WTC11 (cell line): ENCODE data around the gene ABCA3. TPM values are rescaled to one million over a fixed set of nuclear protein-coding genes. Genes with fewer than 3 reads are reported as not detected.

Experiments
- ATAC-seq: fragments of 200-7000 bp; cut with Tn5 transposase; 2 replicates; pipeline ENCODE4 v1.10.0; 2021; ENCODE audit warnings: mild to moderate bottlenecking, moderate library complexity
- CTCF ChIA-PET: fragments of 300-600 bp; sonication (Branson Sonifier 250); formaldehyde crosslinking; loops from one replicate; lab custom pipeline; 2021; ENCODE audit warnings: antibody characterized with exemption; lab: Charles Lee
- POLR2A ChIA-PET: fragments of 350-600 bp; sonication (Branson Sonifier 250); formaldehyde crosslinking; loops from one replicate; lab custom pipeline; 2021; ENCODE audit warnings: antibody characterized with exemption; lab: Charles Lee
- DNase-seq: peaks from one replicate; pipeline ENCODE4 v3.0.0; 2021; ENCODE audit warnings: low spot score
- H3K27ac Mint-ChIP-seq: 2 replicates; pipeline ENCODE4 v1.8.0; 2021; ENCODE audit warnings: mixed read lengths
- H3K27me3 Mint-ChIP-seq: 2 replicates; pipeline ENCODE4 v1.8.0; 2021; ENCODE audit warnings: low read depth, mild to moderate bottlenecking, moderate library complexity, mixed read lengths
- H3K36me3 Mint-ChIP-seq: 2 replicates; pipeline ENCODE4 v1.8.0; 2021; ENCODE audit warnings: mixed read lengths
- H3K4me1 Mint-ChIP-seq: 2 replicates; pipeline ENCODE4 v1.8.0; 2022; ENCODE audit warnings: mixed read lengths
- H3K4me3 Mint-ChIP-seq: 2 replicates; pipeline ENCODE4 v1.8.0; 2021; ENCODE audit warnings: mild to moderate bottlenecking, moderate library complexity, mixed read lengths
- H3K9me3 Mint-ChIP-seq: 2 replicates; pipeline ENCODE4 v1.8.0; 2021; ENCODE audit warnings: mixed read lengths
- AR ChIP-seq: fragments of 250-450 bp; sonication (Bioruptor Pico); IDR thresholded peaks from 2 replicates; pipeline ENCODE4 v1.9.0; 2021; ENCODE audit warnings: mild to moderate bottlenecking
- ATF3 ChIP-seq: sonication (generic); formaldehyde crosslinking; conservative IDR thresholded peaks from 2 replicates; pipeline ENCODE4 v1.8.1; 2022; ENCODE audit warnings: mild to moderate bottlenecking, missing genetic modification reagents
- CREM ChIP-seq: sonication (generic); formaldehyde crosslinking; IDR thresholded peaks from 2 replicates; pipeline ENCODE4 v1.8.1; 2022; ENCODE audit warnings: mild to moderate bottlenecking, missing genetic modification reagents, moderate library complexity
- HMGA2 ChIP-seq: fragments of 250-450 bp; sonication (Bioruptor Pico); IDR thresholded peaks from 2 replicates; pipeline ENCODE4 v1.4.0; 2021; ENCODE audit warnings: mild to moderate bottlenecking, moderate library complexity
- IRF2 ChIP-seq: sonication (generic); formaldehyde crosslinking; IDR thresholded peaks from 2 replicates; pipeline ENCODE4 v1.8.0; 2022; ENCODE audit warnings: low read depth, missing genetic modification reagents, borderline replicate concordance
- NFATC4 ChIP-seq: fragments of 250-450 bp; sonication (Bioruptor Pico); IDR thresholded peaks from 2 replicates; pipeline ENCODE4 v1.9.0; 2021; ENCODE audit warnings: mild to moderate bottlenecking
- PREB ChIP-seq: sonication (generic); formaldehyde crosslinking; IDR thresholded peaks from 2 replicates; pipeline ENCODE4 v1.8.1; 2022; ENCODE audit warnings: mild to moderate bottlenecking, missing genetic modification reagents, moderate library complexity, borderline replicate concordance
- RELA ChIP-seq: sonication (generic); formaldehyde crosslinking; IDR thresholded peaks from 2 replicates; pipeline ENCODE4 v1.8.1; 2022; ENCODE audit warnings: missing genetic modification reagents, mild to moderate bottlenecking, borderline replicate concordance
- SMAD3 ChIP-seq: sonication (generic); formaldehyde crosslinking; IDR thresholded peaks from 2 replicates; pipeline ENCODE4 v1.8.0; 2022; ENCODE audit warnings: missing genetic modification reagents, mild to moderate bottlenecking, borderline replicate concordance
- TCF7 ChIP-seq: sonication (generic); formaldehyde crosslinking; IDR thresholded peaks from 2 replicates; pipeline ENCODE4 v1.8.0; 2022; ENCODE audit warnings: mild to moderate bottlenecking, low read depth, missing genetic modification reagents, moderate library complexity
- TP53 ChIP-seq: sonication (generic); formaldehyde crosslinking; IDR thresholded peaks from 2 replicates; pipeline ENCODE4 v1.8.1; 2023; ENCODE audit warnings: mild to moderate bottlenecking, missing genetic modification reagents
- USF1 ChIP-seq: sonication (generic); formaldehyde crosslinking; IDR thresholded peaks from 2 replicates; pipeline ENCODE4 v1.8.0; 2022; ENCODE audit warnings: mild to moderate bottlenecking, missing genetic modification reagents
- ZBTB21 ChIP-seq: sonication (generic); formaldehyde crosslinking; IDR thresholded peaks from 2 replicates; pipeline ENCODE4 v1.8.1; 2023; ENCODE audit warnings: mild to moderate bottlenecking, missing genetic modification reagents, borderline replicate concordance
- ZBTB43 ChIP-seq: sonication (generic); formaldehyde crosslinking; IDR thresholded peaks from 2 replicates; pipeline ENCODE4 v1.8.1; 2023; ENCODE audit warnings: mild to moderate bottlenecking, missing genetic modification reagents
- ZNF219 ChIP-seq: sonication (generic); formaldehyde crosslinking; IDR thresholded peaks from 2 replicates; pipeline ENCODE4 v1.8.0; 2023; ENCODE audit warnings: missing genetic modification reagents, mild to moderate bottlenecking, borderline replicate concordance
- ZNF232 ChIP-seq: sonication (generic); formaldehyde crosslinking; IDR thresholded peaks from 2 replicates; pipeline ENCODE4 v1.8.0; 2022; ENCODE audit warnings: mild to moderate bottlenecking, missing genetic modification reagents
- ZNF263 ChIP-seq: sonication (generic); formaldehyde crosslinking; IDR thresholded peaks from 2 replicates; pipeline ENCODE4 v1.8.1; 2022; ENCODE audit warnings: low read depth, mild to moderate bottlenecking, moderate library complexity, missing genetic modification reagents
- ZNF281 ChIP-seq: sonication (generic); formaldehyde crosslinking; IDR thresholded peaks from 2 replicates; pipeline ENCODE4 v1.8.0; 2023; ENCODE audit warnings: mild to moderate bottlenecking, missing genetic modification reagents
- ZNF532 ChIP-seq: fragments of 250-450 bp; sonication (Bioruptor Pico); IDR thresholded peaks from 2 replicates; pipeline ENCODE4 v1.9.0; 2021; ENCODE audit warnings: mild to moderate bottlenecking, borderline replicate concordance
- total RNA-seq: library from RNA; stranded (reverse); gene quantifications from 3 replicates; pipeline ENCODE4 v1.2.3, GENCODE V29; 2021

ABCA3 gene
- total RNA-seq, 1 experiment from 2014 or later: 12.1 TPM

- DNase-seq (no peak), ATAC-seq (no peak)
- Mint-ChIP-seq H3K4me1 (no peaks in the 10 kb centered on the region), H3K27me3 (no peaks in the 10 kb centered on the region), H3K36me3 (no peaks in the 10 kb centered on the region), H3K27ac (no peak overlapping the region), H3K9me3 (no peaks in the 10 kb centered on the region), H3K4me3 (no peak overlapping the region)
- ChIA-PET POLR2A (interaction anchor here (0.5 kb wide), 1 partner anchor 36 kb away, joined by 5 read pairs; no protein-coding TSS in a partner anchor), CTCF (no interaction called here)
- TF ChIP-seq IRF2 (CRISPR knock-in tag) (no peak), SMAD3 (CRISPR knock-in tag) (no peak), CREM (CRISPR knock-in tag) (no peak), ZNF232 (CRISPR knock-in tag) (no peak), NFATC4 (CRISPR knock-in tag) (no peak), ZNF281 (no peak), RELA (no peak), ZBTB43 (CRISPR knock-in tag) (no peak), ZNF263 (CRISPR knock-in tag) (no peak), USF1 (CRISPR knock-in tag) (no peak), ZNF532 (CRISPR knock-in tag) (no peak), ZBTB21 (no peak), TP53 (CRISPR knock-in tag) (no peak), PREB (CRISPR knock-in tag) (no peak), AR (CRISPR knock-in tag) (no peak), ATF3 (CRISPR knock-in tag) (no peak), HMGA2 (CRISPR knock-in tag) (no peak), TCF7 (no peak), ZNF219 (CRISPR knock-in tag) (no peak)
Measured at GRCh38 chr16:2299915-2300192, 40.7 kb downstream of the ABCA3 start.
